Measurements from ENCODE around the gene SAFB2.

SAFB2 gene

DNA sequence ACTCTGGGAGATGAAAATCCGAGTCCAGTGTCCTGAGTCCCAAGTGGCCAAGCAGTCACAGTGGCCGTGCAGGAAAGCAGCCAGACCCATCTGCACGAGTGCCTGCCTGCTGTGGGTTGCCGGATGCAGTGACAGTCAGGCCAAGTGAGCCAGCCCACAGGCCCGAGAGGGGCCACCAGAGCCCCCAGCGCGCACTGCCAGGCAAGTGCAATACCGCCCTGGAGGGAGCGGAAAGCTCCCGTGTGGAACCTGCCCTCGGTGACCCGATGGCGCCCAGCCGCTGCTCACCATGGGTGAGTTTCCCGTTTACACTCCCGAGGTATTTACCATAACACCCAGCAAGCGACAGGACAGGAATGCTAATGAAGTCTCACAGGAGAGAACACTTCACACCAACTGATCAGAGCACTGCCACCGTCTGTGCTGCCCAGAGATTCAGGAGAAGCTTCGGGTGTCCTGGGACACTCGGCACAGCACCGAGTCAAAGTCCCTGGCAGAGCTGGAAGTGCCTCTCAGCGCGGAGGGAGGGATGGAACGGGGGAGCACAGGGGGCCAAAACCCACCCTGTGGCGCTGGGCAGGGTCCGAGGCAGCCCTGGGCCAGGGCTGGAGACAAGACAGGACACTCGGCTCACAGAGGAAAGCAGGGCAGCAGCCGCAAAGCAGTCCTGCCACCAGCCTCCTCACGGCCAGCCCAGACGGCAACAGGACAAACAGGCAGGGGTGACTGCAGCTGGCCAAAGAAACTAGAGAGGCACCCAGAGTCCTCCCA, 33.5 kb downstream of the SAFB2 start:
- CTCF ChIA-PET, result no interaction called here
- POLR2A ChIA-PET (ENCODE audit: low non-redundant PET), result no interaction called here
- TF ChIP-seq, protein P1, sequence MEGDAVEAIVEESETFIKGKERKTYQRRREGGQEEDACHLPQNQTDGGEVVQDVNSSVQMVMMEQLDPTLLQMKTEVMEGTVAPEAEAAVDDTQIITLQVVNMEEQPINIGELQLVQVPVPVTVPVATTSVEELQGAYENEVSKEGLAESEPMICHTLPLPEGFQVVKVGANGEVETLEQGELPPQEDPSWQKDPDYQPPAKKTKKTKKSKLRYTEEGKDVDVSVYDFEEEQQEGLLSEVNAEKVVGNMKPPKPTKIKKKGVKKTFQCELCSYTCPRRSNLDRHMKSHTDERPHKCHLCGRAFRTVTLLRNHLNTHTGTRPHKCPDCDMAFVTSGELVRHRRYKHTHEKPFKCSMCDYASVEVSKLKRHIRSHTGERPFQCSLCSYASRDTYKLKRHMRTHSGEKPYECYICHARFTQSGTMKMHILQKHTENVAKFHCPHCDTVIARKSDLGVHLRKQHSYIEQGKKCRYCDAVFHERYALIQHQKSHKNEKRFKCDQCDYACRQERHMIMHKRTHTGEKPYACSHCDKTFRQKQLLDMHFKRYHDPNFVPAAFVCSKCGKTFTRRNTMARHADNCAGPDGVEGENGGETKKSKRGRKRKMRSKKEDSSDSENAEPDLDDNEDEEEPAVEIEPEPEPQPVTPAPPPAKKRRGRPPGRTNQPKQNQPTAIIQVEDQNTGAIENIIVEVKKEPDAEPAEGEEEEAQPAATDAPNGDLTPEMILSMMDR (conservative IDR thresholded peaks at IDR 0.05; ENCODE audit: low read depth), result no peak
- no peak for DNase-seq (ENCODE audit: low spot score)
- H3K27ac ChIP-seq, result no peak overlapping the region

DNA sequence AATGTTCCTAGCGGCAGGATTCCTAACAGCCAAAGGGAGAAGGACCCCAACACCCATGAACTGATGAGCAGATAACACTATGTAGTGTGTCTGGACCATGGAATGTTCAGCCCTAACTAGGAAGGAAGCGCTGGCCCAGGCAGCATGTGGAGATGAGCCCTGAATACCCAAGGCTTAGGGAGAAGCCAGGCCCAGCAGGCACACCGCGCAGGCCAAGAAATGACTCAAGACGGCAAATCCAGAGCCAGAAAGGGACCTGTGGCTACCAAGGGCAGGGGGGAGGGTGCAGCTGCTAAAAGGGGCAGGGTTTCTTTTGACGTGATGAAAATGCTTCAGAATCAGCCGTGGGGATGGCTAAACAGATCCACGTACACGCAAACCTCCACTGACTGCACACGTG, 34.1 kb downstream of the SAFB2 start:
- TF ChIP-seq, protein P1 (conservative IDR thresholded peaks at IDR 0.05; ENCODE audit: low read depth), result no peak
- CTCF ChIA-PET, result no interaction called here
- DNase-seq (ENCODE audit: low spot score), result no peak
- POLR2A ChIA-PET (ENCODE audit: low non-redundant PET), result no interaction called here
- no peak overlapping the region for H3K27ac ChIP-seq

DNA sequence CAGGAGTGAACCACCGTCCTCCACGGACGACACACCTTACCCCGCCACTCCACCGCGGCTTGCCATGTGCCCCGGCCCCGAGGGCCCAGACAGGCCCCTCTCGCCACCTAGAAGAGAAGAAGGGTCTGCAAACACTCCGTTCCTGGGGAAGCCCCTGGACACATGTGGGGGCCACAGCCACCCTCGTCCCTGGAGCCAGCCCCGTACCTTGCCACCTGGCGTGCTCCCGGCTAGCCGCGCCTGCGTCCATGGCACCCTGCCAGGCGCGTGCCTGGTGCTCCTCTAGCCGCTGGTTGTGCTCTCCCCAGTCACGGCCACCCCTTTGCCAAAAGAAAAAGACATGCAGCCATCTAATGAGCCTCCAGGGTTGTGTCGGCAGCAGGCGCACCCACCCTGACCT, 34.9 kb downstream of the SAFB2 start:
- TF ChIP-seq, protein P1 (conservative IDR thresholded peaks at IDR 0.05; ENCODE audit: low read depth), result no peak
- no peak overlapping the region for H3K27ac ChIP-seq
- DNase-seq (ENCODE audit: low spot score), result no peak
- ChIA-PET POLR2A (ENCODE audit: low non-redundant PET) (no interaction called here), CTCF (no interaction called here)

DNA sequence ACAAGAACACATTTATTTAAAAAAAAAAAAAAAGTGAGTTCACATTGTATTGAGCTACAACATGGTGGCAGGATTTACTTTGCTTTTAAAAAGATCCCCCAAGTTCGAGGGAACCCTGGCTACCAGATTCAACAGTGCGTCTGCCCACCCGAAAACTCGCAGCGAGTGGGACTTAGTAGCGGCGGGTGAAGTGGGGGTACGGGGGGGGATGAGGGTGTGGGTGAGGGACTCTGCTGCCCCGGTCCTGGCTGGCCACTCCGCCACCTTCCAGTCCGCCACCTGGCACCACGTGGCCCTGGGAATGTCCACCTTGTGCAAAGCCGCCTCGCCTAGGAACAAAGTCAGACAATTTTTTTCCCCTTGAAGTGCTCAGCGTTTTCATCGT, 35.5 kb downstream of the SAFB2 start:
- CTCF ChIA-PET, result interaction anchor here (0.5 kb wide), 1 partner anchor 23 kb away, joined by 4 read pairs; no protein-coding TSS in a partner anchor
- POLR2A ChIA-PET (ENCODE audit: low non-redundant PET), result no interaction called here
- DNase-seq (ENCODE audit: low spot score), result no peak
- H3K27ac ChIP-seq, result no peak overlapping the region
- TF ChIP-seq, protein P1 (conservative IDR thresholded peaks at IDR 0.05; ENCODE audit: low read depth), result no peak

DNA sequence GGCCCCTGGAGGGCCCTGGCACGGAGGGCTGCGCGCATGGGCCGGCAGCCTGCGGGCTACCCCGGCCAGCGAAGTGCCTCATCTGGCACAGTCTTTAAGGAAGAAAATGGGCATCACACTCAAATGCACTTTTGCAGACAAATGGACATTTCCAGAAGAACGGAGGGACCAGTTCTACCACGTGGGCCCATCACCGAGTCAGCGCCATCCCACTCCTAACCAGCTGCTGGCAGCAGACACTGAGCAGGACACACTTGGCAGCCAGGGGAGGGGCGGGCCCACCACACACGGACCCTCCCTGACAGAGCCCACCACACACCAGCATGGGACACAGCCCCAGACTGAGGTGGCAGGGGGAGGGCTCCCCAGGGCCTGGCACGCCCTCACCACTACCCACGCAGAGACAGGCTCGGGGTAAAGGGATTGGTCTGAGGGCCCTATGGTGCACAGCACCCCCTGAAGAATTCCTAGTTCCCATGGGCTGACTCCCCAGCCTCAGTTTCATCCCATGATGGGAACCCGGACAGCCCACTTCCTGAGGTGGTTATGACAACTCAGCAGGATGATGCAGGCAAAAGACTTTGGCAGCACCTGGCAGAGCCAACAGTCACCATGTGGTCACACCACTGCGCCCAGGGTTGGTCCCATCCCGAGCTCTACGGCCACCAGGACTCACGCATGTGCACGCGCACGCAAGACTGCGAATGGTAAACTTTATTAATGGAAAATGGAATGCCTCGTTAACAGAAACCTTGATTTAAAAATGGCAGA, 36.1 kb downstream of the SAFB2 start:
- DNase-seq (ENCODE audit: low spot score), result no peak
- ChIA-PET CTCF (interaction anchor here (0.5 to 0.6 kb wide), 2 partner anchors 23 to 547 kb away, joined by 3 to 4 read pairs; no protein-coding TSS in a partner anchor), POLR2A (ENCODE audit: low non-redundant PET) (no interaction called here)
- H3K27ac ChIP-seq, result peak overlapping the region; percentile 35
- TF ChIP-seq, protein P1 (conservative IDR thresholded peaks at IDR 0.05; ENCODE audit: low read depth), result no peak

DNA sequence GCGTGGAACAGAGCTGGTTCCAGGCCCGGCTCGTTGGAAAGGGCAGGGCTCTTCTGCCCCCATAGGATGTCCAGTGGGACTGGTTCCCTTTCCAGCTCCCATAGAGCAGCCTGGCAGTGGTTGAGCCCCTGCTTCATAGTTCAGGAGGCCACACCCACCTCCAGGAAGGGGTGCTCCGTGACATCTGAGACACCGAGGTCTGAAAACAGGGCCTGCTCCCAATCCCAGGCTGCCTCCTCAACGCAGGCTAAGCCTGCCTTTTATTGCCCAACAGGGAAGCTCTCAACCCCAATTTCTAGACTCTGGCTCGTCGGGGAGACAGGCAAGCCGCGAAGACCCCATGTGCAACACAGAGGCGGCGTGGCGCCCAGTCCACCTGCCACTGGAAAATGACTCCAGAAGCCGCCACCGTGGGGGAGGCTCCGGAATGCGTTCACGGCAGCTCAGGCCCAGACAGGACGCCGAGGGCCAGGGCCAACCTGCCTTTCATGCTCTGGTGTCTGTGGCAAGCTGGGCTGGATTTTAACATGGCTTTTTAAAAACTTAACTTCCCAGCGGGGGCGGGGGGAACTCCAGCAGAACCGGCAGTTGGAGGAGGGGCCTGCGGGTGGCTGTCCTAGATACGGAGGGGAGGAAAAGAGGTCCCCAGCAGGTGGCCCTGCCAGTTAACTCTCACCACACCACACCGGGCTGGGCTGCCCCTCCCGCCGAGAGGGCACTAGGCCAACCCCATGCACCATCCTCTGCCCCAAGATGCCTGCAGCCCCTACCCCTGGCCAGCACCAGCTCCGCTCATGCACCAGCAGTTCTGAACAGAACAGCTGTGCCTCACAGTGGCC, 36.9 kb downstream of the SAFB2 start:
- ChIA-PET CTCF (interaction anchor here (0.6 kb wide), 1 partner anchor 547 kb away, joined by 3 read pairs; no protein-coding TSS in a partner anchor), POLR2A (ENCODE audit: low non-redundant PET) (no interaction called here)
- peak overlapping the region; percentile 35 for H3K27ac ChIP-seq
- DNase-seq (ENCODE audit: low spot score), result no peak
- TF ChIP-seq, protein P1 (conservative IDR thresholded peaks at IDR 0.05; ENCODE audit: low read depth), result no peak
